HepG2 (cell line): ENCODE results near the gene ADIPOR2. TPM values are rescaled to one million over a fixed set of nuclear protein-coding genes. Genes with fewer than 3 reads are reported as not detected.
A peak's percentile ranks its signal among the peaks of the same experiment; 100 is the strongest.

Source experiments
- ARNT2 ChIP-seq: sonication (generic); formaldehyde crosslinking; IDR thresholded peaks from 2 replicates; pipeline ENCODE4 v1.8.0; 2022; ENCODE audit warnings: mild to moderate bottlenecking, low read depth, missing genetic modification reagents, moderate library complexity
- CBX2 ChIP-seq, 2 experiments: fragments of 200-600 bp in 1 of 2; sonication (generic); formaldehyde crosslinking in 1 of 2; IDR thresholded peaks; 2 replicates each; pipeline versions ENCODE4 v1.7.0 to v1.8.1; 2018 to 2022; ENCODE audit warnings: low read depth in 2 of 2, low read length in 1 of 2, mild to moderate bottlenecking in 1 of 2, missing genetic modification reagents in 1 of 2
- ETV5 ChIP-seq: IDR thresholded peaks from 2 replicates; pipeline ENCODE4 v1.6.1; 2018; ENCODE audit warnings: missing biosample characterization, missing genetic modification reagents, inconsistent platforms, borderline replicate concordance
- GPN1 ChIP-seq: sonication (generic); formaldehyde crosslinking; IDR thresholded peaks from 2 replicates; pipeline ENCODE4 v1.5.1; 2020; ENCODE audit warnings: missing genetic modification reagents, borderline replicate concordance
- HOXD1 ChIP-seq: sonication (generic); formaldehyde crosslinking; IDR thresholded peaks from 2 replicates; pipeline ENCODE4 v1.5.0; 2020; ENCODE audit warnings: missing genetic modification reagents
- NFIC ChIP-seq: IDR thresholded peaks from 2 replicates; pipeline ENCODE4 v1.6.1; 2012; ENCODE audit warnings: mild to moderate bottlenecking, low read length, inconsistent platforms
- PRPF4 ChIP-seq: fragments of 200-400 bp; formaldehyde crosslinking; IDR thresholded peaks from 2 replicates; pipeline ENCODE4 v1.6.1; 2016; ENCODE audit warnings: low read length, low read depth; ENCODE audit not compliant: poor library complexity, severe bottlenecking
- SMC3 ChIP-seq: IDR thresholded peaks from 2 replicates; pipeline ENCODE4 v1.6.1; 2011; ENCODE audit warnings: low read length, improper control_type of control experiment
- SSRP1 ChIP-seq: IDR thresholded peaks from 2 replicates; pipeline ENCODE4 v1.6.1; 2016; ENCODE audit warnings: control low read depth
- TP53 ChIP-seq: sonication (generic); formaldehyde crosslinking; conservative IDR thresholded peaks from 2 replicates; pipeline ENCODE4 v1.4.0; 2020; ENCODE audit warnings: missing genetic modification reagents
- ZNF30 ChIP-seq: sonication (generic); formaldehyde crosslinking; IDR thresholded peaks from 2 replicates; pipeline ENCODE4 v1.5.0; 2020; ENCODE audit warnings: mild to moderate bottlenecking, missing genetic modification reagents
- ZNF331 ChIP-seq: sonication (generic); formaldehyde crosslinking; IDR thresholded peaks from 2 replicates; pipeline ENCODE4 v1.4.0; 2020; ENCODE audit warnings: missing genetic modification reagents
- ZNF557 ChIP-seq: sonication (generic); formaldehyde crosslinking; IDR thresholded peaks from 2 replicates; pipeline ENCODE4 v1.4.0; 2020; ENCODE audit warnings: missing genetic modification reagents
- ZNF713 ChIP-seq: sonication (generic); formaldehyde crosslinking; IDR thresholded peaks from 2 replicates; pipeline ENCODE4 v1.4.0; 2020; ENCODE audit warnings: mild to moderate bottlenecking, missing genetic modification reagents
- polyA plus RNA-seq, 8 experiments: library from polyadenylated mRNA; depleted of rRNA in 3 of 8; stranded (reverse) in 7 of 8; unstranded in 1 of 8; fragments of >200 nt; fragmentation: Illumina TruSeq in 4 of 8; extraction: Trizol in 4 of 8; gene quantifications; 2 replicates each; pipeline versions ENCODE4 v1.2.1 to v1.2.3, GENCODE V29; 2011 to 2016; ENCODE audit warnings: low read depth in 4 of 8, missing spikeins in 1 of 8, mixed read lengths in 1 of 8; ENCODE audit not compliant: insufficient read depth in 1 of 8
- total RNA-seq, 5 experiments: library from RNA; depleted of rRNA; stranded (reverse); fragments of >200 nt; fragmentation: Illumina TruSeq; extraction: Trizol; gene quantifications; 2 replicates each; pipeline ENCODE4 v1.2.3, GENCODE V29; 2016; ENCODE audit warnings: low read depth in 1 of 5
- TF ChIP-seq, protein P1 (sequence below): sonication (generic); formaldehyde crosslinking; IDR thresholded peaks from 2 replicates; pipeline ENCODE4 v1.4.0; 2020; ENCODE audit warnings: mild to moderate bottlenecking, missing genetic modification reagents
- TF ChIP-seq, protein P2 (sequence below): sonication (generic); formaldehyde crosslinking; IDR thresholded peaks from 2 replicates; pipeline ENCODE4 v1.9.0; 2021; ENCODE audit warnings: missing genetic modification reagents, borderline replicate concordance
- TF ChIP-seq, protein P3 (sequence below): sonication (generic); formaldehyde crosslinking; conservative IDR thresholded peaks from 2 replicates; pipeline ENCODE4 v1.4.0; 2020; ENCODE audit warnings: missing genetic modification reagents
- TF ChIP-seq, protein P4 (sequence below): sonication (generic); formaldehyde crosslinking; IDR thresholded peaks from 2 replicates; pipeline ENCODE4 v1.4.0; 2020; ENCODE audit warnings: missing genetic modification reagents, low read depth, mild to moderate bottlenecking, borderline replicate concordance
- TF ChIP-seq, protein P5 (sequence below): sonication (generic); formaldehyde crosslinking; IDR thresholded peaks from 2 replicates; pipeline ENCODE4 v1.4.0; 2020; ENCODE audit warnings: missing genetic modification reagents

The ADIPOR2 gene
- total and polyA plus RNA-seq, 2 of the 13 experiments (the other 11 are each of a cell fraction or from before 2014, with no cell fraction given), result 35.2 to 52.2 TPM

DNA sequence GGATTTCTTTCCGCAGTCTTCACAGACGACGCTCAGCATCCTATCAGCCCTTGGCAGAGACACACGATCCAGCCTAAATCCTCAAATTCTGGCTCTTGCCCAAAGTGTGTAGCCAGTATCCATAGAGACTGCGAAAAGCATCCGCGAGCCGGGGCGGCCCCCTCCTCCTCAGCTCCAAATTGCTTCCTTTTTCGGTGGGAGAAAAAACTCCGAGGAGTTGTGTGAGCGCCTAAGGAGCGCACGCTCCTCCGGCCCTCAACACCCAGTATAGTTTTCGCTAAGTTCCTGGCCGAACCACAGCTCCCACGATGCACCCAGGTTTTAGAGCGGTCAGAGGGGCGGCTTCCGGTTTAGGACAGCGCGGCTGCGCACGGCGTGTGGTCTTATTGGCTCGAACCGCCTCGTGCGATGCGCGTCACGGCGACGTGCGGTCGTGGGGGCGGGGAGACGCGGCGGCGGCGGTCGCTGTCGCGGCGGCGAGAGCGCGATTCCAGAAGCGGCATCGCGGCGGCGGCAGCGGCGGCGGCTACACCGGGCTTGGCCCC lies at the start of gene ADIPOR2 (continued):
- TF ChIP-seq, protein P1, sequence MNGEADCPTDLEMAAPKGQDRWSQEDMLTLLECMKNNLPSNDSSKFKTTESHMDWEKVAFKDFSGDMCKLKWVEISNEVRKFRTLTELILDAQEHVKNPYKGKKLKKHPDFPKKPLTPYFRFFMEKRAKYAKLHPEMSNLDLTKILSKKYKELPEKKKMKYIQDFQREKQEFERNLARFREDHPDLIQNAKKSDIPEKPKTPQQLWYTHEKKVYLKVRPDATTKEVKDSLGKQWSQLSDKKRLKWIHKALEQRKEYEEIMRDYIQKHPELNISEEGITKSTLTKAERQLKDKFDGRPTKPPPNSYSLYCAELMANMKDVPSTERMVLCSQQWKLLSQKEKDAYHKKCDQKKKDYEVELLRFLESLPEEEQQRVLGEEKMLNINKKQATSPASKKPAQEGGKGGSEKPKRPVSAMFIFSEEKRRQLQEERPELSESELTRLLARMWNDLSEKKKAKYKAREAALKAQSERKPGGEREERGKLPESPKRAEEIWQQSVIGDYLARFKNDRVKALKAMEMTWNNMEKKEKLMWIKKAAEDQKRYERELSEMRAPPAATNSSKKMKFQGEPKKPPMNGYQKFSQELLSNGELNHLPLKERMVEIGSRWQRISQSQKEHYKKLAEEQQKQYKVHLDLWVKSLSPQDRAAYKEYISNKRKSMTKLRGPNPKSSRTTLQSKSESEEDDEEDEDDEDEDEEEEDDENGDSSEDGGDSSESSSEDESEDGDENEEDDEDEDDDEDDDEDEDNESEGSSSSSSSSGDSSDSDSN, result no peak
- TF ChIP-seq TP53 (CRISPR knock-in tag), result no peak
- no peak for TF ChIP-seq SMC3
- TF ChIP-seq NFIC, result no peak
- TF ChIP-seq, protein P2, sequence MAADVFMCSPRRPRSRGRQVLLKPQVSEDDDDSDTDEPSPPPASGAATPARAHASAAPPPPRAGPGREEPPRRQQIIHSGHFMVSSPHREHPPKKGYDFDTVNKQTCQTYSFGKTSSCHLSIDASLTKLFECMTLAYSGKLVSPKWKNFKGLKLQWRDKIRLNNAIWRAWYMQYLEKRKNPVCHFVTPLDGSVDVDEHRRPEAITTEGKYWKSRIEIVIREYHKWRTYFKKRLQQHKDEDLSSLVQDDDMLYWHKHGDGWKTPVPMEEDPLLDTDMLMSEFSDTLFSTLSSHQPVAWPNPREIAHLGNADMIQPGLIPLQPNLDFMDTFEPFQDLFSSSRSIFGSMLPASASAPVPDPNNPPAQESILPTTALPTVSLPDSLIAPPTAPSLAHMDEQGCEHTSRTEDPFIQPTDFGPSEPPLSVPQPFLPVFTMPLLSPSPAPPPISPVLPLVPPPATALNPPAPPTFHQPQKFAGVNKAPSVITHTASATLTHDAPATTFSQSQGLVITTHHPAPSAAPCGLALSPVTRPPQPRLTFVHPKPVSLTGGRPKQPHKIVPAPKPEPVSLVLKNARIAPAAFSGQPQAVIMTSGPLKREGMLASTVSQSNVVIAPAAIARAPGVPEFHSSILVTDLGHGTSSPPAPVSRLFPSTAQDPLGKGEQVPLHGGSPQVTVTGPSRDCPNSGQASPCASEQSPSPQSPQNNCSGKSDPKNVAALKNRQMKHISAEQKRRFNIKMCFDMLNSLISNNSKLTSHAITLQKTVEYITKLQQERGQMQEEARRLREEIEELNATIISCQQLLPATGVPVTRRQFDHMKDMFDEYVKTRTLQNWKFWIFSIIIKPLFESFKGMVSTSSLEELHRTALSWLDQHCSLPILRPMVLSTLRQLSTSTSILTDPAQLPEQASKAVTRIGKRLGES (CRISPR knock-in tag), result peak; percentile 70; the same call in 1 of the 2 replicates
- TF ChIP-seq, protein P3, sequence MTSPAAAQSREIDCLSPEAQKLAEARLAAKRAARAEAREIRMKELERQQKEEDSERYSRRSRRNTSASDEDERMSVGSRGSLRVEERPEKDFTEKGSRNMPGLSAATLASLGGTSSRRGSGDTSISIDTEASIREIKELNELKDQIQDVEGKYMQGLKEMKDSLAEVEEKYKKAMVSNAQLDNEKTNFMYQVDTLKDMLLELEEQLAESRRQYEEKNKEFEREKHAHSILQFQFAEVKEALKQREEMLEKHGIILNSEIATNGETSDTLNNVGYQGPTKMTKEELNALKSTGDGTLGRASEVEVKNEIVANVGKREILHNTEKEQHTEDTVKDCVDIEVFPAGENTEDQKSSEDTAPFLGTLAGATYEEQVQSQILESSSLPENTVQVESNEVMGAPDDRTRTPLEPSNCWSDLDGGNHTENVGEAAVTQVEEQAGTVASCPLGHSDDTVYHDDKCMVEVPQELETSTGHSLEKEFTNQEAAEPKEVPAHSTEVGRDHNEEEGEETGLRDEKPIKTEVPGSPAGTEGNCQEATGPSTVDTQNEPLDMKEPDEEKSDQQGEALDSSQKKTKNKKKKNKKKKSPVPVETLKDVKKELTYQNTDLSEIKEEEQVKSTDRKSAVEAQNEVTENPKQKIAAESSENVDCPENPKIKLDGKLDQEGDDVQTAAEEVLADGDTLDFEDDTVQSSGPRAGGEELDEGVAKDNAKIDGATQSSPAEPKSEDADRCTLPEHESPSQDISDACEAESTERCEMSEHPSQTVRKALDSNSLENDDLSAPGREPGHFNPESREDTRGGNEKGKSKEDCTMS (CRISPR knock-in tag), result no peak; the same call in 1 of the 2 replicates
- TF ChIP-seq ETV5, result peak; percentile 74
- TF ChIP-seq ZNF331, result peak; percentile 85; the same call in 1 of the 2 replicates
- TF ChIP-seq, protein P4, sequence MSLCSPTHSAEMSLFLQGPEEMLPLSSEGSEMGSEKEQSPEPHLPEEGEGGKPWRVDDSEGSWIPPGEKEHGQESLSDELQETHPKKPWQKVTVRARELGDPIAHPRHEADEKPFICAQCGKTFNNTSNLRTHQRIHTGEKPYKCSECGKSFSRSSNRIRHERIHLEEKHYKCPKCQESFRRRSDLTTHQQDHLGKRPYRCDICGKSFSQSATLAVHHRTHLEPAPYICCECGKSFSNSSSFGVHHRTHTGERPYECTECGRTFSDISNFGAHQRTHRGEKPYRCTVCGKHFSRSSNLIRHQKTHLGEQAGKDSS, result no peak; the same call in 1 of the 2 replicates
- TF ChIP-seq GPN1 (CRISPR knock-in tag), result no peak; the same call in 1 of the 2 replicates
- TF ChIP-seq PRPF4, result no peak
- no peak for TF ChIP-seq SSRP1 (CRISPR knock-in tag)
- TF ChIP-seq, protein P5, sequence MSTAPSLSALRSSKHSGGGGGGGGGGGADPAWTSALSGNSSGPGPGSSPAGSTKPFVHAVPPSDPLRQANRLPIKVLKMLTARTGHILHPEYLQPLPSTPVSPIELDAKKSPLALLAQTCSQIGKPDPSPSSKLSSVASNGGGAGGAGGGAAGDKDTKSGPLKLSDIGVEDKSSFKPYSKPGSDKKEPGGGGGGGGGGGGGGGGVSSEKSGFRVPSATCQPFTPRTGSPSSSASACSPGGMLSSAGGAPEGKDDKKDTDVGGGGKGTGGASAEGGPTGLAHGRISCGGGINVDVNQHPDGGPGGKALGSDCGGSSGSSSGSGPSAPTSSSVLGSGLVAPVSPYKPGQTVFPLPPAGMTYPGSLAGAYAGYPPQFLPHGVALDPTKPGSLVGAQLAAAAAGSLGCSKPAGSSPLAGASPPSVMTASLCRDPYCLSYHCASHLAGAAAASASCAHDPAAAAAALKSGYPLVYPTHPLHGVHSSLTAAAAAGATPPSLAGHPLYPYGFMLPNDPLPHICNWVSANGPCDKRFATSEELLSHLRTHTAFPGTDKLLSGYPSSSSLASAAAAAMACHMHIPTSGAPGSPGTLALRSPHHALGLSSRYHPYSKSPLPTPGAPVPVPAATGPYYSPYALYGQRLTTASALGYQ (CRISPR knock-in tag), result no peak
- peak; percentile 40; the same call in 1 of the 2 replicates for TF ChIP-seq HOXD1 (CRISPR knock-in tag)
- TF ChIP-seq CBX2 (IDR thresholded peaks at IDR 0.05; ENCODE audit: low read depth, low read length), result no peak
- TF ChIP-seq CBX2 (CRISPR knock-in tag; IDR thresholded peaks at IDR 0.05; ENCODE audit: low read depth), result no peak
- no peak for TF ChIP-seq ARNT2 (CRISPR knock-in tag)
- peak; percentile 47; the same call in 1 of the 2 replicates for TF ChIP-seq ZNF557 (CRISPR knock-in tag)
- TF ChIP-seq ZNF30, result no peak
- no peak for TF ChIP-seq ZNF713 (CRISPR knock-in tag)
